ENCODE results near the gene EFNB1. TPM values are rescaled to one million over a fixed set of nuclear protein-coding genes. Genes with fewer than 3 reads are reported as not detected.

EFNB1 gene
- total RNA-seq, 1 donor from 2014 or later = 17.2 TPM

DNA sequence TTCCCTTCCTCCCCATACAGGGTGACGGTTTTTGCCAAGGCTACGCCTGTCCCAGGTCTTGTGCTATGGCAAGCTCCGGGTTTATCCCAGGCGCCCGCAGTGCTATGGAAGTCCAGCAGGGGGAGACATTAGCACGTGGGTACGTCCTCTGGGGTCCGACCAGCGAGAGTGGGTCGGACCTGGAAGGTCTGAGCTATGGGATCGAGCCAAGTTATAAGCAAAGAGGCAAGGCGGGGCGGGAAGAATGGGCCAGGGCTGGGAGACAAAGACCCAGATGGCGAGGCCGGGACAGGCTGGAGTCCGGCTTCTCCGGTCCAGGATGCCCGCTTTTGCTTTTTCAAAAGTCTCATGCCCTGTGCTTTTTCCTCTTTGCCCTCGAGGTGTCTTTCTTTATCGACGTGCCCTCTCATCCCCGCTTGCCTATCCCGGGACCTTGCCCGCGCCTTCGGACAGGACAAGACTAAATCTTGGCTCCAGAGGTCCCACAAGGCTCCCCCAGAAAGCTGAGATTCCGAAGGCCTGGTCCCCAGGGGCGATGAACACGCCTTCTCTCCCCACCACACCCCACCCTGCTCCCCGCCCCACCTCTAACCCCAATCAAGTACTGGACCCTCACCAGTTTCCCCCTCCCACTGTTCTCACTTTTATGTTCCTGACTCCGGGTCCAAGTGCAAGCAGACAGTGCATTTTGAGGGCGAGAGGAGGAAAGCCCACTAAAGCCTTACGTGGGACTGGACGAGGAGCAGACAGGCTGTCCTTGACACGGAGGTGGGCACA, 785 bp upstream of the EFNB1 start:
- Mint-ChIP-seq H3K9me3 (ENCODE audit: unreplicated experiment) (no peaks in the 10 kb centered on the region), H3K27ac (ENCODE audit: unreplicated experiment) (peak overlapping the region; percentile 84), H3K36me3 (ENCODE audit: unreplicated experiment) (no peaks in the 10 kb centered on the region), H3K4me1 (ENCODE audit: unreplicated experiment) (peaks cover 21% of the 10 kb centered on the region), H3K27me3 (ENCODE audit: unreplicated experiment) (no peaks in the 10 kb centered on the region), H3K4me3 (ENCODE audit: unreplicated experiment) (peak overlapping the region; percentile 87)
- TF ChIP-seq CTCF (IDR thresholded peaks at IDR 0.05) = peak; percentile 87
- DNase-seq (ENCODE audit: extremely low spot score, unreplicated experiment) = peak; percentile 94

GRCh38 chrX:68829582-68830418, 979 bp downstream of the EFNB1 start:
- Mint-ChIP-seq H3K27ac (ENCODE audit: unreplicated experiment) (peak overlapping the region; percentile 56), H3K9me3 (ENCODE audit: unreplicated experiment) (no peaks in the 10 kb centered on the region), H3K4me1 (ENCODE audit: unreplicated experiment) (peaks cover 22% of the 10 kb centered on the region), H3K36me3 (ENCODE audit: unreplicated experiment) (no peaks in the 10 kb centered on the region), H3K4me3 (ENCODE audit: unreplicated experiment) (peak overlapping the region; percentile 87), H3K27me3 (ENCODE audit: unreplicated experiment) (no peaks in the 10 kb centered on the region)
- peak; percentile 86 for DNase-seq (ENCODE audit: extremely low spot score, unreplicated experiment)
- TF ChIP-seq CTCF (IDR thresholded peaks at IDR 0.05) = no peak

GRCh38 chrX:68830419-68831404, 1.9 kb downstream of the EFNB1 start:
- peak; percentile 83 for DNase-seq (ENCODE audit: extremely low spot score, unreplicated experiment)
- no peaks in the 10 kb centered on the region for H3K27me3 Mint-ChIP-seq (ENCODE audit: unreplicated experiment)
- H3K9me3 Mint-ChIP-seq (ENCODE audit: unreplicated experiment) = no peaks in the 10 kb centered on the region
- peak overlapping the region; percentile 21 for H3K27ac Mint-ChIP-seq (ENCODE audit: unreplicated experiment)
- H3K36me3 Mint-ChIP-seq (ENCODE audit: unreplicated experiment) = no peaks in the 10 kb centered on the region
- TF ChIP-seq CTCF (IDR thresholded peaks at IDR 0.05) = no peak
- H3K4me3 Mint-ChIP-seq (ENCODE audit: unreplicated experiment) = peak overlapping the region; percentile 87
- peaks cover 22% of the 10 kb centered on the region for H3K4me1 Mint-ChIP-seq (ENCODE audit: unreplicated experiment)

- peak overlapping the region; percentile 78 for H3K27ac Mint-ChIP-seq (ENCODE audit: unreplicated experiment)
- H3K4me1 Mint-ChIP-seq (ENCODE audit: unreplicated experiment) = peaks cover 22% of the 10 kb centered on the region
- peak overlapping the region; percentile 87 for H3K4me3 Mint-ChIP-seq (ENCODE audit: unreplicated experiment)
- H3K36me3 Mint-ChIP-seq (ENCODE audit: unreplicated experiment) = no peaks in the 10 kb centered on the region
- peak; percentile 59 for DNase-seq (ENCODE audit: extremely low spot score, unreplicated experiment)
- no peaks in the 10 kb centered on the region for H3K27me3 Mint-ChIP-seq (ENCODE audit: unreplicated experiment)
- H3K9me3 Mint-ChIP-seq (ENCODE audit: unreplicated experiment) = no peaks in the 10 kb centered on the region
- TF ChIP-seq CTCF (IDR thresholded peaks at IDR 0.05) = no peak
These were observed 2.7 kb downstream of the EFNB1 start for GRCh38 chrX:68831405-68832100.

Measured in osteocyte (in vitro differentiated cells).